HG03159 (cell line): Measurements from ENCODE around the gene PTPN23.
"Not testable (repeated sequence)": the region's sequence is repeated elsewhere in the genome, so short reads cannot be mapped to it uniquely, and the experiment has no call there.

Experiments
- ATAC-seq: cut with Tn5 transposase; IDR thresholded peaks from one replicate; pipeline ENCODE4 v1.9.1; 2021; ENCODE audit warnings: mild to moderate bottlenecking, moderate library complexity; ENCODE audit not compliant: unreplicated experiment

PTPN23 gene

GRCh38 chr3:47380601-47381316, at the start of gene PTPN23:
TSS of gene PTPN23 (plus strand) at chr3:47381021. CDS start at chr3:47381097, 76 bp downstream.
- ATAC-seq: peak; percentile 72

- ATAC-seq: no peak
These were observed 46.9 kb upstream of the PTPN23 start for GRCh38 chr3:47333907-47334306.

- no peak for ATAC-seq
These were observed 43.2 kb upstream of the PTPN23 start for GRCh38 chr3:47337656-47338055.

- ATAC-seq: no peak
These were observed 40.9 kb upstream of the PTPN23 start for GRCh38 chr3:47339951-47340350.

- ATAC-seq: no peak
These were observed 40.0 kb upstream of the PTPN23 start for GRCh38 chr3:47340866-47341265.

- ATAC-seq: no peak
These were observed 38.7 kb upstream of the PTPN23 start for GRCh38 chr3:47342151-47342550.

- no peak for ATAC-seq
These were observed 38.0 kb upstream of the PTPN23 start for GRCh38 chr3:47342812-47343211.

GRCh38 chr3:47343471-47343971, 37.3 kb upstream of the PTPN23 start:
- ATAC-seq: no peak

- no peak for ATAC-seq
These were observed 35.9 kb upstream of the PTPN23 start for GRCh38 chr3:47344971-47345370.

GRCh38 chr3:47347217-47347801, 33.5 kb upstream of the PTPN23 start:
- peak; percentile 58 for ATAC-seq

- no peak for ATAC-seq
These were observed 32.2 kb upstream of the PTPN23 start for GRCh38 chr3:47348411-47349154.

GRCh38 chr3:47355010-47355409, 25.8 kb upstream of the PTPN23 start:
- ATAC-seq: no peak

GRCh38 chr3:47356201-47356600, 24.6 kb upstream of the PTPN23 start:
- ATAC-seq: no peak

GRCh38 chr3:47359323-47359722, 21.5 kb upstream of the PTPN23 start:
- ATAC-seq: no peak

GRCh38 chr3:47360110-47360517, 20.7 kb upstream of the PTPN23 start:
- not testable (repeated sequence) for ATAC-seq

GRCh38 chr3:47362701-47363100, 18.1 kb upstream of the PTPN23 start:
- ATAC-seq: no peak

GRCh38 chr3:47365213-47366153, 15.3 kb upstream of the PTPN23 start:
- ATAC-seq: no peak

- no peak for ATAC-seq
These were observed 14.0 kb upstream of the PTPN23 start for GRCh38 chr3:47366833-47367232.

- ATAC-seq: no peak
These were observed 13.2 kb upstream of the PTPN23 start for GRCh38 chr3:47367631-47368030.

GRCh38 chr3:47370020-47370419, 10.8 kb upstream of the PTPN23 start:
- not testable (repeated sequence) for ATAC-seq
